ENCODE results near the gene NCR2. TPM values are rescaled to one million over a fixed set of nuclear protein-coding genes. Genes with fewer than 3 reads are reported as not detected.
A peak's percentile ranks its signal among the peaks of the same experiment; 100 is the strongest.

The NCR2 gene
- total and polyA plus RNA-seq, 2 of the 13 experiments (the other 11 are each of a cell fraction or from before 2014, with no cell fraction given), result not detected

GRCh38 chr6:41367700-41368099 lies 32.3 kb downstream of the NCR2 start (continued):
- TF ChIP-seq ZNF574 (CRISPR knock-in tag; IDR thresholded peaks at IDR 0.05), result no peak
- TF ChIP-seq TP53 (CRISPR knock-in tag; conservative IDR thresholded peaks at IDR 0.05), result no peak
- no peak; the same call in 1 of the 2 replicates for TF ChIP-seq CBX5 (CRISPR knock-in tag; IDR thresholded peaks at IDR 0.05; ENCODE audit: borderline replicate concordance)
- no peak for TF ChIP-seq ONECUT2 (CRISPR knock-in tag; IDR thresholded peaks at IDR 0.05)
- peak; percentile 39; the same call in 1 of the 2 replicates for TF ChIP-seq KDM3A (CRISPR knock-in tag; IDR thresholded peaks at IDR 0.05; ENCODE audit: low read depth)
- TF ChIP-seq ZUFSP (CRISPR knock-in tag; IDR thresholded peaks at IDR 0.05; ENCODE audit: borderline replicate concordance), result no peak
- TF ChIP-seq ZSCAN22 (CRISPR knock-in tag; IDR thresholded peaks at IDR 0.05), result no peak
- no peak; the same call in 1 of the 2 replicates for TF ChIP-seq RXRA (CRISPR knock-in tag; IDR thresholded peaks at IDR 0.05)
- no peak for TF ChIP-seq ATF3 (CRISPR knock-in tag; IDR thresholded peaks at IDR 0.05)
- TF ChIP-seq IKZF5 (CRISPR knock-in tag; IDR thresholded peaks at IDR 0.05), result peak; percentile 46; the same call in 1 of the 2 replicates
- TF ChIP-seq NR1H2 (CRISPR knock-in tag; IDR thresholded peaks at IDR 0.05; ENCODE audit: borderline replicate concordance, low read depth), result no peak
- TF ChIP-seq ZBTB40 (IDR thresholded peaks at IDR 0.05), result no peak
- 0 out of 2 replicates have a peak, but pooled peaks have one; percentile 34 for TF ChIP-seq ZBTB40 (CRISPR knock-in tag; IDR thresholded peaks at IDR 0.05)

All from HepG2 (cell line).